Activated T-cell treated with anti-CD3 and anti-CD28 coated beads, Interleukin-2, amount 50 U/mL, for 1 hour (primary cell): ENCODE results near the gene NFIX.
A peak's percentile ranks its signal among the peaks of the same experiment; 100 is the strongest.
"Not testable (repeated sequence)": the region's sequence is repeated elsewhere in the genome, so short reads cannot be mapped to it uniquely, and the experiment has no call there.

Experiments
- DNase-seq: peaks from one replicate; pipeline ENCODE4 v3.0.0-alpha.2; 2020

NFIX gene

GRCh38 chr19:12959481-12959880 is 35.8 kb upstream of the NFIX start:
- DNase-seq, result no peak

DNA sequence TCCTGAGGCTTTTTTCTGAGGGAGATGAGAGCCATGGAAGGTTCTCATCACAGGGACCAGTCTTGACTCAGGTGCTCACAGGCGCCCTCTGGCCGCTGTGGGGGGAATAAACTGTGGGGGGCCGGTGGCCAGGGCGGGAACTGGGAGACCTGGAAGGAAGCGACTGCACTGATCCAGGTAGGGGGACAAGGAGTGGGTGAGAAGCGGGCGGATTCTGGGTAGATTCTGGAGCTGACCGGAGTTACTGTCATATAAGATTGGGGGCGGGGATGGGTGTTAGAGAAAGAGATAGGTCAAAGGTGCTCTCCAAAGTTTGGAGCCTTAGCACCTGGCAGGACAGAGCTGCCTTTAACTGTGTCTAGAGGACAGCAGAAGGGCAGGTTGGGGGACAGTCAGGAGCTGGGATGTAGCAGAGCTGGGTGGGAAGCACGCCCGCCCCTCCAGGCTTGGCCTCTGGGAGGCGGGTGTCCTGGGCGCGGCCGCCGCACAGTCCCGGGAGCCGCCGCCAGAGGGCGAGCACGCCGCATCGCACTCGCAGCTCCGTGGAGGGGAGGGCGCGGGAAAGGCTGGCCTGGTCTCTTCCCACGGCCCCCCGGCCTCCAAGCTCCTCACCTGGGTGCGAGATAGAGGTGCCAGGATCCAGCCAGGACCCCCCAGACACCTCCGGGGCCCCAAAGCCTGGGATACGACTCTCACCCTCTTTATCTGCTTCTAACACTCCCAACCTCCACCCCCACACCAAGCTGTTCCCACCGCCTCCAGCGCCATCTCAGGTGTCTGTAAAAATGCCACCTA is 30.1 kb upstream of the NFIX start:
- peak; percentile 88 for DNase-seq

DNA sequence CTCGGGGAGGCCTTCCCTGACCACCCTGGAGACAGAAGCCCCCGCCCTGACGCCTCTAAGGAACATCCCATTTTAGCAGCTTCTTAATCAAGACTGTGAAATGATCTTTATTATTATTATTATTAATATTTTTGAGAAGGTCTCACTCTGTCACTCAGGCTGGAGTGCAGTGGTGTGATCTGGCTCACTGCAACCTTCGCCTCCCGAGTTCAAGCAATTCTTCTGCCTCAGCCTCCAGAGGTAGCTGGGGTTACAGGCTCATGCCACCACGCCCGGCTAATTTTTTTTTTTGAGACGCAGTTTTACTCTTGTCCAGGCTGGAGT is 29.5 kb upstream of the NFIX start:
- no peak for DNase-seq

- DNase-seq, result no peak
These were observed 27.4 kb upstream of the NFIX start for GRCh38 chr19:12967907-12968306.

GRCh38 chr19:12969292-12969988 is 25.8 kb upstream of the NFIX start, which contains the start of gene DAND5:
TSS of gene DAND5 (plus strand) at chr19:12969576. CDS start at chr19:12969661, 85 bp downstream.
- DNase-seq, result no peak

- DNase-seq, result no peak
These were observed 25.0 kb upstream of the NFIX start for GRCh38 chr19:12970070-12970820.

DNA sequence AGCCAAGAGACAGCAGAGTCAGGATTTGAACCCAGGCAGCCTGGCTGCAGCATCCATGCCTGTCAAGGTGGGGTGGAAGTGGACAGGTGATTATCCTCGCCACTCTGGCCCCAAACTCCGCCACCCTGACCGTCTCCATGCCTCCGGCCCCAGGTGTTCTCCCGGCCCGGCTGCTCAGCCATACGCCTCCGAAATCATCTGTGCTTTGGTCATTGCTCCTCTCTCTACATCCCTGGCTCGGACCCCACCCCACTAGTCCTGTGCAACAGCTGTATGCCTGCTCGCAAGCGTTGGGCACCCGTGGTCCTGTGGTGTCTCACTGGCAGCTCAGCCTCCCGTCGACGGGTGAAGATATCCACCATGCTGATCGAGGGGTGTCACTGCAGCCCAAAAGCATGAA is 22.0 kb upstream of the NFIX start:
- DNase-seq, result no peak

DNA sequence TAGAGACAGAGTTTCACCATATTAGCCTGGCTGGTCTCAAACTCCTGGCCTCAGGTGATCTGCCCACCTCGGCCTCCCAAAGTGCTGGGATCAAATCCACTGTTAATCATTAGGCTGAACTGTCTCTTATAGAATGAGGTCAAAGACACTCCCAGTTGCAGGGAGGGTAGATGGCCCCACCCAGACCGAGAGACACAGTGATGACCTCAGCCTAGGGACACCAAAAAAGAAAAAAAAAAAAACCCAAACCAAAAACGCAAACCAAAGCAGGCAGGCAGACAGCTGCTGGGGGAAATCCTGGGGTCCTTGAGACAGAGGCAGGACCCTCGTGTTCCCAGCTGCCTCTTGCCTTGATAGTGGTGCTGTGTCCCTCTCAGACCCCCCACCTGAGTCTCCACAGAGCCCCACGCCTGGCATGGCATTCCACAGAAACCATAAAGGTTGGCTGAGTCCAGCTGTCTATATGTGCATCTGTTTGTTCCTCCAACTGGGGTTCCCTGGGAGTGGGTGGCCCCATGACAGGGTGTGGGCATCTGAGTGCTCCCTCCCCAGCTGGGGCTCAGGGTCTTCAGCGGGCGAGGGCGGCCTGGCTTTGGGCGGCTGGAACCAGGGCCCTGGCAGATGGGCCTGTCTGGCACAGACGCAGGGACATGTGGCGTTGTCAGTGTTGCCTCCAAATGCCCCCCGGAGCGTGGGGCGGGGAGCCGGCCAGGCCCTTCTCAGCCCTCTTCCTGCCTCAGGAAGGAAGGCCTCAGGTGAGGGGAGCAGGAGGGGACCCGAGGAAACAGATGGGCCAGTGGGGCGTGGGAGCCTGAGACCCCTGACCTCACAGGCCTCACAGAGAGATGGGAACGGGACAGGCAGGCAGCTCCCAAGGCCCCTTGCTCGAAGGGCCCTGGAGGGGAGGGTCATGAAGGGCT is 20.7 kb upstream of the NFIX start:
- no peak for DNase-seq

GRCh38 chr19:12975221-12975741 is 20.0 kb upstream of the NFIX start:
- DNase-seq, result no peak

DNA sequence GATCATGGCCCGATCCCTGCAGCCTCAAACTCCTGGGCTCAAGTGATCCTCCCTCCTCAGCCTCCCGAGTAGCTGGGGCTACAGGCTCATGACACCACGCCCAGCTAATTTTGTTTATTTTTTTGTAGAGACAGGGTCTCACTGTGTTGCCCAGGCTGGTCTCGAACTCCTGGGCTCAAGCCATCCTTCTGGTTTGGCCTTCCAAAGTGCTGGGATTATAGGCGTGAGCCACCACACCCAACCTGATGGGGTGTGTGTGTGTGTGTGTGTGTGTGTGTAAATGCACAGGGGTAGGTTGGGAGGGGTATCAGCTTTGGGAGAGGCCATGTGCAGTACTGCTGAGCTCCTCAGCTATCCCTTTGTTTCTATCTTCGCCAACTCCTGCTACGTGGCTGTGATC is 19.2 kb upstream of the NFIX start:
- DNase-seq, result not testable (repeated sequence)

DNA sequence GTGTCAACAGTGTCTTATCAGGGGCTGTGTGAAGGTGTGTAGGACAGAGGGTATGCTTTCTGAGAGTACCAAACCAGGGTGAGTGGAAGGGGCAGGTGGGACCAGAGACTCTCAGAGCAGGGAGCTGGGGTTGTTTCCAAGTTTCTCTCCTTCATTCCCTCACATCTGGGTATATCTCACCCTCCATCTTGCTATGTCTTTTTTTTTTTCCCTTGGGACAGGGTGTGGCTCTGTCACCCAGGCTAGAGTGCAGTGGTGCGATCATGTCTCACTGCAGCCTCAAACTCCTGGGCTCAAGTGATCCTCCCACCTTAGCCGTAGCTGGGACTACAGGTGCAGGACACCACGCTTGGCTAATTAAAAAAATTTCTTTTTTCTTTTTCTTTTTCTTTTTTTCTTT is 15.3 kb upstream of the NFIX start:
- DNase-seq, result no peak

DNA sequence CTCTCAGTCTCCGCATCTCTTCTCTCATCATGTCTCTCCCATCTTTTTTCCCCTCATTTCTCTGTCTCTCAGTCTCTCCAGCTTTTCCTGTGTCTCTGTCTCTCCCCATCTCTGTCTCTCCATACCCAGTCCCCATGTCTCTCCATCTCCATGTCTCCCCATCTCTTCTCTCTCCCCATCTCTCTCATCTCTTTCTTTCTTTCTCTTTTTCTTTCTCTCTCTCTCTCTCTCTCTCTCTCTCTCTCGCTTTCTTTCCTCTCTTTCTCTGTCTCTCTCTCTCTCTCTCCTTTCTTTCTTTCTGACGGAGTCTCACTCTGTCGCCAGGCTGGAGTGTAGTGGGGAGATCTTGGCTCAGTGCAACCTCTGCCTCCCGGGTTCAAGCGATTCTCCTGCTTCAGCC is 12.6 kb upstream of the NFIX start:
- no peak for DNase-seq

DNA sequence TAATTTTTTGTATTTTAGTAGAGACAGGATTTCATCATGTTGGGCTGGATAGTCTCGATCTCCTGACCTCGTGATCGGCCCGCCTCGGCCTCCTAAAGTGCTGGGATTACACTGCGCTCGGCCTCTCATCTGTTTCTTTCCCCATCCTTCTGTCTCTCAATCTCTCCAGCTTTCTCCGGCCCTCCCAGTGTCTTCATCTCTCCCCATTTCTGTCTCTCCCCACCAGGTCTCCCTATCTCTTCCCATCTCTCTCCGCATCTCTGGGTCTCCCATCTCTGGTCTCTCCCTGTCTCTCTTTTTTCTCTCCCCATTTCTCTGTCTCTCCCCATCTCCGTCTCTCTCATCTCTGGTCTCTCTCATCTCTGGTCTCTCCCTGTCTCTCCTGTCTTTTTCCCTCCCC is 12.2 kb upstream of the NFIX start:
- DNase-seq, result no peak

DNA sequence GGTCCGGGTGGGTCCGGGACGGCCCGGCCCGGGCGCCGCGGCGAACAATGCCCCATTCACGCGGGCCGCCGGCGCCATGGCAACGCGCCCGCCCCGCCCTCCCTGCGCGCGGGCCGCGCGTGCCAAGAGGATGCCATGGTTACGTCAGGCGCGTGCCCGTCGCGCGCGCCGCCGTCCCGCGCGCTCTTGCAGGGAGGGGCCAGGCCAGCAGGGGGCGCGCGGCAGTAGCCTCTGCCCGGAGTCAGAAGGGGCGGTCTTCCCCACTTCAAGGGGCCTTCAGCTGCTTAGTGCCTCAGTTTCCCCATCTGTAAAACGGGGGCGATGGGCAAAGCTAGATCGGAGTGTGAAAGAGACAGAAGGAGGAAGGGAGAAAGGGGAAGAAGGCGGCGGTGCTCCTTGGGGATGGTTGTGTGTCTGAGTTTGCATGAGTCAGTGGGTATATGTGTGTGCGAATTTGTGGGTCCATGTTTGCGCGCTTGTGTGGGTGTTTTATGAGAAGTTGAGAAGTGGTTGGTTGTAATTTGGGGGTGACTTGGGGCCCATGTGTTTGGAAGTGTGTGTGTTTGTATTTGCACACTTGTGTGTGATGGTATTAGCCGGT is 11.6 kb upstream of the NFIX start:
- peak; percentile 90 for DNase-seq

- DNase-seq, result no peak
These were observed 11.1 kb upstream of the NFIX start for GRCh38 chr19:12984143-12984627.

DNA sequence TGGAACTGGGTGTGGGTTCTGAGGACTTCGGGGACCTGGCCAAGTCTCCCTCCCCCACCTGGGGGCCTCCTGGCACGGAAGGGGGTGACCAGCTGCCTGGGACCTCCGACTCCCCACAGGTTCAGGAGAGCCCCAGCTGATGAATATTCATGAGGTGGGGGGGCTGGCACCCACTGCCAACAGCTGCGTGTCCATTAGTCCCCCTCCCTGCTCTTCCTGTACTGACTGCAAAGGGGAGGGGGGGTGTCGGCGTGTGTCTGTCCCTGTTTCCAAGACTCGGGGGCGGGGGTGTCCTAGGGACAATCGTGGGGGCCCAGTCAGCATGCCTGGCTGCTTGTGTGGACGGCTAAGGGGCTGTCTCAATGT is 10.6 kb upstream of the NFIX start:
- no peak for DNase-seq

DNA sequence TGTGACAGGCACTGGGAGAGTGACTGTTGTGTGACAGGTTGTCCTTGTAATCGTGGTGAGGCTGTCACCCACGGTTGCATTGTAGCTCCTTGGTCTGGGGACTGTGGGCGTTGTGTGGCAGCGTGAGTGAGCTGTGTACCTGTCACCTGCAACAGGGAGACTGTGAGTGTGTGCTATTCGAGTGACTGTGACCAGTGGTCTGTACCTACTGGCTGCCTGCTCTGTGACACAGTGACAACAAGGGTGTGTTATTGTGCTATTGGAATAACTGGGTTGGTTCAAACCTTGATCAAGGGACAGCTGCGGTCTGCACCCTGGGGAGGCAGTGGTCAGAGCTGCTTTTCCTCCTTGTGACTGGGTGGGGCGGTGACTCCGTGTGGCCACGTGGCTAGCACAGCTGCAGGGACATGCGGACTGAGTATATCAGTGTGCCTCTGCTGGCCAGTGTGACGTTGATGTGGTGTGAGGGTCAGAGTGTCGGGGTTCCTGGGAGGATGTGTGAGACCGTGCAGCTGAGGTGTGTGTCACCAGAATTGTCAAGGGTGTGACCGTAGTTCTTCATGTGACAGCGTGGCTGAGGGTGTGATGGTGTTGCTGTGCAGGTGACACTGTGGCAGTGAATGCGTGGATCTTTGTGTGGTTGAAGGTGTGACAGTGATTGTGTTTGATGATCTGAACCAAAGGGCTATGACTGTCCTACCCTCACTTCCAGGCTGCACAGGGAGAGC is 10.1 kb upstream of the NFIX start:
- no peak for DNase-seq

GRCh38 chr19:12986726-12987125 is 8.5 kb upstream of the NFIX start:
- no peak for DNase-seq

DNA sequence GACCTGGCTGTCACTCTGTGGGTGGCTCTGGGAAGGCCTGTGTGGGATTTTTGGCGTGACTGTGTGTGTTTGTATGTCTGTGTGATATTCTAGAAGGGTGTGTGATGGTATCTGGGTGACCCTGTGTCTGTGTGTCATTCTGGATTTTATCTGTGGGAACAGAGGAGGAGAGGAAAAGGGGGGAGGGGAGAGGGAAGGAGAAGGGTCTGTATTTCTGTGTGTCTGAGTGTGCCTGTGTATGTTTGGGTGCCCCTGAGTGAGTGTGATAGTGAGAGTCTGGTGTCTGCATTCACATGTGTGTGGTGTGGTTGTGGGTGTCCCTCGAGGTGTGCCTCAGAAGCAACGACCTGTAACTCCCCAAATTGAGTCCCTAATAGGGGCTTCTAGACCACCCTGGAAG is 8.1 kb upstream of the NFIX start:
- DNase-seq, result no peak

DNA sequence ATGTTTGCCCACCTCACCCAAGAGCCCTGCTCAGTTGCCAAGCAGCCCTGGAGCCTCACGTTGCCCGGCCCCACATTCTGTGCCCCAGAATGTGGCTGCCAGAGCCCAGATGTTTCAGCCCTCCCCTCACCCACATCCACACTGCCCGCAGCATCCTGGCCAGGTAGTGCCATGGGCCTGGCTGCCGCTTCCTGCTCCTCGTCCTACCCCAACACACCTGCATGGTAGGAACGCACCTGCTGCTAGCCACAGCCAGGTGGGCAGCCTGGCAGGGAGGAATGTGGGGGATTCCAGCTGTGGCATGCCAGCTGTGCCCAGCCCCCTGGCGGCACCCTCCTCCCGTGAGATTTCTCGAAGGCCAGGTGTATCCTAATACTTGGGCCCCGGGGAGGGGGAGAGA is 7.5 kb upstream of the NFIX start:
- DNase-seq, result no peak

- DNase-seq, result no peak
These were observed 4.8 kb upstream of the NFIX start for GRCh38 chr19:12990431-12990830.
